SU-DHL-6 (cell line): ENCODE data around the gene NOS1AP.

Experiments used
- H2AFZ ChIP-seq: fragments of 200-600 bp; sonication (generic); 2 replicates; pipeline ENCODE4 v1.6.1; 2014; ENCODE audit warnings: low read depth, mild to moderate bottlenecking, moderate library complexity, mixed read lengths, antibody characterized with exemption, low read length; ENCODE audit not compliant: severe bottlenecking
- H3F3A ChIP-seq: fragments of 200-600 bp; shearing (Covaris generic); 2 replicates; pipeline ENCODE4 v1.6.0; 2016; ENCODE audit warnings: antibody characterized with exemption, mild to moderate bottlenecking; ENCODE audit not compliant: insufficient read depth
- H3K27ac ChIP-seq: fragments of 200-600 bp; sonication (generic); 2 replicates; pipeline ENCODE4 v1.5.1; 2016; ENCODE audit warnings: low read depth, mild to moderate bottlenecking, low read length, moderate library complexity, mixed read lengths
- H3K27me3 ChIP-seq: fragments of 200-600 bp; sonication (generic), shearing (Covaris generic); 2 replicates; pipeline ENCODE4 v1.6.0; 2014; ENCODE audit warnings: mild to moderate bottlenecking, low read length
- H3K36me3 ChIP-seq: fragments of 200-600 bp; sonication (generic); 2 replicates; pipeline ENCODE4 v1.6.1; 2014; ENCODE audit warnings: mild to moderate bottlenecking, low read length, mixed read lengths
- H3K4me2 ChIP-seq: fragments of 300-600, 200-600 bp; shearing (Covaris generic), sonication (generic); 2 replicates; pipeline ENCODE4 v1.6.0; 2014; ENCODE audit warnings: low read length, low read depth, mild to moderate bottlenecking; ENCODE audit not compliant: poor library complexity, severe bottlenecking
- H3K4me3 ChIP-seq: fragments of 200-600 bp; sonication (generic); 2 replicates; pipeline ENCODE4 v1.5.1; 2014; ENCODE audit warnings: antibody characterized with exemption, low read length, mild to moderate bottlenecking, mixed read lengths; ENCODE audit not compliant: insufficient read depth, poor library complexity, severe bottlenecking
- H3K79me2 ChIP-seq: fragments of 200-600 bp; sonication (generic); 2 replicates; pipeline ENCODE4 v1.6.1; 2014; ENCODE audit warnings: mild to moderate bottlenecking, low read length, moderate library complexity; ENCODE audit not compliant: insufficient read depth
- H3K9ac ChIP-seq: fragments of 200-600 bp; sonication (generic); 2 replicates; pipeline ENCODE4 v1.7.0; 2014; ENCODE audit warnings: mild to moderate bottlenecking, low read length
- H3K9me2 ChIP-seq: fragments of 200-600 bp; sonication (generic); replicated peaks from 2 replicates; pipeline ENCODE4 v1.6.1; 2014; ENCODE audit warnings: low read length; ENCODE audit not compliant: insufficient read depth
- H3K9me3 ChIP-seq: fragments of 200-600 bp; sonication (generic); 2 replicates; pipeline ENCODE4 v1.6.1; 2014; ENCODE audit warnings: low read length, mixed read lengths; ENCODE audit not compliant: insufficient read depth
- H4K20me1 ChIP-seq: fragments of 200-600 bp; sonication (generic); 2 replicates; pipeline ENCODE4 v1.6.1; 2014; ENCODE audit warnings: low read depth, mild to moderate bottlenecking, antibody characterized with exemption, low read length, moderate library complexity, mixed read lengths
- CTCF ChIP-seq: fragments of 200-600 bp; sonication (generic); IDR thresholded peaks from one replicate; pipeline ENCODE4 v1.5.1; 2017; ENCODE audit warnings: antibody characterized with exemption, mild to moderate bottlenecking, low read length, moderate library complexity; ENCODE audit not compliant: insufficient read depth, poor library complexity, severe bottlenecking
- EZH2phosphoT487 ChIP-seq: fragments of 200-600 bp; sonication (generic), shearing (Covaris generic); conservative IDR thresholded peaks from 2 replicates; pipeline ENCODE4 v1.6.1; 2018; ENCODE audit warnings: mild to moderate bottlenecking, antibody characterized with exemption, low read length, moderate library complexity, mixed read lengths

NOS1AP gene

DNA sequence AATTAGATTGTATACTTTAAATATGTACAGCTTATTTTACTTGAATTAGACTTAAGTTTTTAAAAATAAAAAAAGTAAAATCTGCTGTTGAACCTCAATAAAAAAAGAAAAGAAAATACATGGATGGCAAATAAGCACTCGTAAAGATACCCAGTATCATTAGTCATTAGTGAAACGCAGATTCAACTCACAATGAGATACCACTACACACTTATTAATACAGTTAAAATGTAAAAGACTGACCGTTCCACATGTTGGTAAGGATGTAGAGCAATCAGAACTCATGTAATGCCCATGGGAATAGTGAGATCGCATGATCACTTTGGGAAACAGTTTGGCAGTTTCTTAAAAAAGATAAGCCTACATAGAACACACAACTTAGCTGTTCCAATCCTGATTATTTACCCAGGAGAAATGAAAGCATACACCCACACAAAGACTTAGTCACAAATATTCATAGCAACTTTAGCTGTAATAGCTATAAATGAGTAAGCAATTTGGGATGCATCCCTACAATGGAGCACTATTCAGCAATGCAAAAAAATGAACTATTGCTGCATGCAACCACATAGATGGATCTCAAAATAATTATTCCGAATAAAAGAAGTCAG is 335.2 kb downstream of the NOS1AP start:
- Histone ChIP-seq H3K9me3 (no peaks in the 10 kb centered on the region), H3K9me2 (no peaks in the 10 kb centered on the region), H3K27ac (no peak overlapping the region), H3K79me2 (no peaks in the 10 kb centered on the region), H3K4me2 (no peak overlapping the region), H3K27me3 (no peaks in the 10 kb centered on the region), H3K4me3 (no peak overlapping the region), H2AFZ (no peak overlapping the region), H3K9ac (no peak overlapping the region), H3F3A (no peaks in the 10 kb centered on the region), H4K20me1 (no peaks in the 10 kb centered on the region), H3K36me3 (no peaks in the 10 kb centered on the region)
- TF ChIP-seq CTCF (no peak), EZH2phosphoT487 (no peak)

- H3K9me3 ChIP-seq: no peaks in the 10 kb centered on the region
- H3K27me3 ChIP-seq: no peaks in the 10 kb centered on the region
- no peaks in the 10 kb centered on the region for H4K20me1 ChIP-seq
- H3F3A ChIP-seq: no peaks in the 10 kb centered on the region
- H3K36me3 ChIP-seq: no peaks in the 10 kb centered on the region
- H3K79me2 ChIP-seq: no peaks in the 10 kb centered on the region
- no peak overlapping the region for H2AFZ ChIP-seq
- no peak overlapping the region for H3K4me3 ChIP-seq
- no peak overlapping the region for H3K9ac ChIP-seq
- H3K9me2 ChIP-seq: no peaks in the 10 kb centered on the region
- H3K4me2 ChIP-seq: no peak overlapping the region
- no peak overlapping the region for H3K27ac ChIP-seq
- TF ChIP-seq EZH2phosphoT487 (no peak), CTCF (no peak)
These were observed 336.3 kb downstream of the NOS1AP start for GRCh38 chr1:162405800-162406199.

GRCh38 chr1:162406811-162407210 is 337.3 kb downstream of the NOS1AP start:
- H4K20me1 ChIP-seq: no peaks in the 10 kb centered on the region
- H2AFZ ChIP-seq: no peak overlapping the region

More at GRCh38 chr1:162406811-162407210, 337.3 kb downstream of the NOS1AP start:
- Histone ChIP-seq H3K4me3 (no peak overlapping the region), H3K4me2 (no peak overlapping the region), H3K79me2 (no peaks in the 10 kb centered on the region), H3K36me3 (no peaks in the 10 kb centered on the region), H3K27ac (no peak overlapping the region), H3F3A (no peaks in the 10 kb centered on the region), H3K27me3 (no peaks in the 10 kb centered on the region), H3K9me2 (no peaks in the 10 kb centered on the region), H3K9me3 (no peaks in the 10 kb centered on the region), H3K9ac (no peak overlapping the region)
- no peak for TF ChIP-seq EZH2phosphoT487
- TF ChIP-seq CTCF: no peak
